Natural killer cell (primary cell): ENCODE results near the gene LINC01488. TPM values are rescaled to one million over a fixed set of nuclear protein-coding genes. Genes with fewer than 3 reads are reported as not detected.

Experiments
- ATAC-seq, 3 donors: fragments of 150-1000 bp in 2 of 3; fragments of 200-7000 bp in 1 of 3; cut with Tn5 transposase; 1 replicate in 1 of 3; 2 replicates in 2 of 3; pipeline ENCODE4 v1.10.0; 2021; ENCODE audit warnings: mild to moderate bottlenecking in 2 of 3, moderate library complexity in 2 of 3
- DNase-seq, 2 donors: peaks; one replicate each; pipeline versions ENCODE4 v3.0.0 to v3.0.0-alpha.2; 2013 to 2021; ENCODE audit warnings: mixed read lengths in 1 of 2
- H3K27ac ChIP-seq: one replicate; pipeline ENCODE4 v1.5.1; 2013; ENCODE audit warnings: mild to moderate bottlenecking, low read length
- H3K27me3 ChIP-seq: one replicate; pipeline ENCODE4 v1.6.1; 2013; ENCODE audit warnings: low read length; ENCODE audit not compliant: control insufficient read depth, insufficient read depth
- H3K36me3 ChIP-seq: one replicate; pipeline ENCODE4 v1.6.1; 2013; ENCODE audit warnings: low read length; ENCODE audit not compliant: control insufficient read depth, insufficient read depth
- H3K4me1 ChIP-seq: one replicate; pipeline ENCODE4 v1.6.1; 2013; ENCODE audit warnings: low read length; ENCODE audit not compliant: control insufficient read depth, insufficient read depth
- H3K4me3 ChIP-seq: one replicate; pipeline ENCODE4 v1.5.1; 2013; ENCODE audit warnings: low read length
- H3K9me3 ChIP-seq: one replicate; pipeline ENCODE4 v1.6.1; 2013; ENCODE audit warnings: low read length; ENCODE audit not compliant: control insufficient read depth, insufficient read depth
- H3K27ac Mint-ChIP-seq, 2 donors: one replicate each; pipeline ENCODE4 v1.8.0; 2022; ENCODE audit warnings: mild to moderate bottlenecking in 2 of 2, mixed read lengths in 2 of 2, moderate library complexity in 1 of 2
- H3K27me3 Mint-ChIP-seq, 2 donors: one replicate each; pipeline ENCODE4 v1.8.0; 2022; ENCODE audit warnings: low read depth in 2 of 2, mixed read lengths in 2 of 2
- H3K36me3 Mint-ChIP-seq: one replicate; pipeline ENCODE4 v1.8.0; 2022; ENCODE audit warnings: mixed read lengths
- H3K4me1 Mint-ChIP-seq, 2 donors: one replicate each; pipeline ENCODE4 v1.8.0; 2022; ENCODE audit warnings: mixed read lengths in 2 of 2
- H3K4me3 Mint-ChIP-seq: one replicate; pipeline ENCODE4 v1.8.0; 2022; ENCODE audit warnings: mild to moderate bottlenecking, moderate library complexity, mixed read lengths
- H3K9me3 Mint-ChIP-seq, 2 donors: one replicate each; pipeline ENCODE4 v1.8.0; 2022; ENCODE audit warnings: mixed read lengths in 2 of 2
- CTCF ChIP-seq: fragments of 200-600 bp; IDR thresholded peaks from one replicate; pipeline ENCODE4 v1.8.0; 2022; ENCODE audit warnings: antibody characterized with exemption
- WGBS: methylation state at CpG from one replicate; pipeline ENCODE4 v1.1.7; 2013; ENCODE audit warnings: missing lambda C conversion rate; ENCODE audit not compliant: insufficient coverage; 5-methylcytosine and 5-hydroxymethylcytosine counted together
- intact Hi-C: fragments of 100-400 bp; cut with micrococcal nuclease; formaldehyde crosslinking; loops from one replicate; pipeline ENCODE4 v1.14.2; 2022
- total RNA-seq, 4 donors: library from RNA; stranded (reverse); fragments of 120-200 nt in 1 of 4; gene quantifications; one replicate each; pipeline versions ENCODE4 v1.2.3 to v1.2.4, GENCODE V29; 2013 to 2022

LINC01488 gene
- total RNA-seq, 3 donors from 2014 or later (not counting 1 experiment from before 2014, with no cell fraction given): not detected

GRCh38 chr11:69474736-69475135 is 6.7 kb upstream of the LINC01488 start:
- Mint-ChIP-seq H3K27me3 (peaks cover 0 to 6% of the 10 kb centered on the region in 2 donors), H3K4me1 (no peaks in the 10 kb centered on the region), H3K36me3 (no peaks in the 10 kb centered on the region), H3K27ac (no peak overlapping the region), H3K9me3 (no peaks in the 10 kb centered on the region), H3K4me3 (no peak overlapping the region)
- H3K27ac ChIP-seq: no peak overlapping the region
- H3K9me3 ChIP-seq: no peaks in the 10 kb centered on the region
- DNase-seq (no peak), ATAC-seq (no peak)
- 90% methylated on average over 9 of the region's 9 CpGs for WGBS
- H3K36me3 ChIP-seq: no peaks in the 10 kb centered on the region
- H3K27me3 ChIP-seq: no peaks in the 10 kb centered on the region
- H3K4me1 ChIP-seq: no peaks in the 10 kb centered on the region
- no peak for TF ChIP-seq CTCF
- intact Hi-C loops: no loop called here
- H3K4me3 ChIP-seq: no peak overlapping the region

GRCh38 chr11:69475141-69475865 is 6.2 kb upstream of the LINC01488 start:
- H3K9me3 Mint-ChIP-seq: no peaks in the 10 kb centered on the region
- 90% methylated on average over 19 of the region's 19 CpGs for WGBS
- H3K27ac Mint-ChIP-seq: no peak overlapping the region

GRCh38 chr11:69475866-69476471 is 5.5 kb upstream of the LINC01488 start:
- no peak for ATAC-seq
- no peak for TF ChIP-seq CTCF

More at GRCh38 chr11:69475141-69475865, 6.2 kb upstream of the LINC01488 start:
- Histone ChIP-seq H3K36me3 (no peaks in the 10 kb centered on the region), H3K27me3 (no peaks in the 10 kb centered on the region), H3K9me3 (no peaks in the 10 kb centered on the region), H3K4me1 (no peaks in the 10 kb centered on the region), H3K4me3 (no peak overlapping the region), H3K27ac (no peak overlapping the region)
- H3K4me1 Mint-ChIP-seq: no peaks in the 10 kb centered on the region
- H3K27me3 Mint-ChIP-seq: peaks cover 0 to 6% of the 10 kb centered on the region in 2 donors
- no peak for DNase-seq
- no peak for TF ChIP-seq CTCF
- intact Hi-C loops: no loop called here
- H3K4me3 Mint-ChIP-seq: no peak overlapping the region
- no peaks in the 10 kb centered on the region for H3K36me3 Mint-ChIP-seq
- no peak for ATAC-seq

More at GRCh38 chr11:69475866-69476471, 5.5 kb upstream of the LINC01488 start:
- Mint-ChIP-seq H3K36me3 (no peaks in the 10 kb centered on the region), H3K4me3 (no peak overlapping the region), H3K9me3 (no peaks in the 10 kb centered on the region), H3K27ac (no peak overlapping the region), H3K27me3 (peaks cover 0 to 6% of the 10 kb centered on the region in 2 donors), H3K4me1 (no peaks in the 10 kb centered on the region)
- 93% methylated on average over 24 of the region's 24 CpGs for WGBS
- Histone ChIP-seq H3K9me3 (no peaks in the 10 kb centered on the region), H3K4me3 (no peak overlapping the region), H3K27ac (no peak overlapping the region), H3K36me3 (no peaks in the 10 kb centered on the region), H3K27me3 (no peaks in the 10 kb centered on the region), H3K4me1 (no peaks in the 10 kb centered on the region)
- intact Hi-C loops: no loop called here
- no peak for DNase-seq
